HEK293T (cell line): ENCODE measurements around the gene MEIOSIN.
"Not testable (repeated sequence)": the region's sequence is repeated elsewhere in the genome, so short reads cannot be mapped to it uniquely, and the experiment has no call there.

Source experiments
- CTCF ChIA-PET: fragments of 350-600 bp; formaldehyde crosslinking; extraction: SDS; loops from one replicate; lab custom pipeline; 2021; ENCODE audit warnings: antibody characterized with exemption, inconsistent platforms; lab: Yijun Ruan, JAX
- POLR2A ChIA-PET: fragments of 350-600 bp; formaldehyde crosslinking; extraction: SDS; loops from one replicate; lab custom pipeline; 2020; ENCODE audit warnings: antibody characterized with exemption, inconsistent platforms; lab: Yijun Ruan, JAX
- DNase-seq: peaks from one replicate; pipeline ENCODE4 v3.0.0; 2012; ENCODE audit warnings: mixed read lengths; ENCODE audit errors: extremely low spot score
- ARNT ChIP-seq: fragments of 450-650 bp; IDR thresholded peaks from 2 replicates; pipeline ENCODE4 v1.6.1; 2017; ENCODE audit warnings: mild to moderate bottlenecking
- BHLHE40 ChIP-seq: fragments of 450-650 bp; IDR thresholded peaks from 2 replicates; pipeline ENCODE4 v1.6.1; 2016; ENCODE audit warnings: mild to moderate bottlenecking, moderate library complexity, borderline replicate concordance
- CTBP1 ChIP-seq: fragments of 450-650 bp; IDR thresholded peaks from 2 replicates; pipeline ENCODE4 v1.6.1; 2016; ENCODE audit warnings: borderline replicate concordance
- ELF4 ChIP-seq: fragments of 450-650 bp; IDR thresholded peaks from 2 replicates; pipeline ENCODE4 v1.6.1; 2017; ENCODE audit warnings: antibody characterized with exemption
- FOXA1 ChIP-seq: fragments of 450-650 bp; IDR thresholded peaks from 2 replicates; pipeline ENCODE4 v1.6.1; 2016; ENCODE audit warnings: mild to moderate bottlenecking
- FOXK2 ChIP-seq: fragments of 450-650 bp; IDR thresholded peaks from 2 replicates; pipeline ENCODE4 v1.6.1; 2016; ENCODE audit warnings: mild to moderate bottlenecking
- FOXM1 ChIP-seq: fragments of 450-650 bp; IDR thresholded peaks from 2 replicates; pipeline ENCODE4 v1.6.1; 2017; ENCODE audit warnings: mild to moderate bottlenecking, borderline replicate concordance
- HDGF ChIP-seq: fragments of 450-650 bp; IDR thresholded peaks from 2 replicates; pipeline ENCODE4 v1.6.1; 2017; ENCODE audit warnings: antibody characterized with exemption, borderline replicate concordance
- L3MBTL2 ChIP-seq: fragments of 450-650 bp; conservative IDR thresholded peaks from 2 replicates; pipeline ENCODE4 v1.6.1; 2016; ENCODE audit warnings: mild to moderate bottlenecking
- LEF1 ChIP-seq: fragments of 450-650 bp; IDR thresholded peaks from 2 replicates; pipeline ENCODE4 v1.6.1; 2017; ENCODE audit warnings: mild to moderate bottlenecking, borderline replicate concordance
- NFRKB ChIP-seq: fragments of 450-650 bp; IDR thresholded peaks from 2 replicates; pipeline ENCODE4 v1.6.1; 2016; ENCODE audit warnings: mild to moderate bottlenecking, moderate library complexity
- PKNOX1 ChIP-seq: fragments of 450-650 bp; IDR thresholded peaks from 2 replicates; pipeline ENCODE4 v1.6.1; 2016
- SP1 ChIP-seq: fragments of 450-650 bp; IDR thresholded peaks from 2 replicates; pipeline ENCODE4 v1.6.1; 2017
- SUZ12 ChIP-seq: fragments of 450-650 bp; IDR thresholded peaks from 2 replicates; pipeline ENCODE4 v1.6.1; 2016; ENCODE audit warnings: mild to moderate bottlenecking
- TARDBP ChIP-seq: fragments of 450-650 bp; IDR thresholded peaks from 2 replicates; pipeline ENCODE4 v1.6.1; 2016
- ZNF384 ChIP-seq: fragments of 450-650 bp; IDR thresholded peaks from 2 replicates; pipeline ENCODE4 v1.6.1; 2016

MEIOSIN gene

GRCh38 chr19:45739498-45740439 is 6.5 kb downstream of the MEIOSIN start:
- ChIA-PET CTCF (no interaction called here), POLR2A (interaction anchor here (1.5 to 2.2 kb wide), 2 partner anchors 10 to 28 kb away, joined by 4 to 9 read pairs; partner anchors contain the start of gene FBXO46)
- TF ChIP-seq PKNOX1 (no peak), BHLHE40 (no peak), TARDBP (no peak), CTBP1 (no peak), FOXA1 (no peak), HDGF (no peak)
- DNase-seq, result no peak

GRCh38 chr19:45742969-45743368 is 9.7 kb downstream of the MEIOSIN start:
- POLR2A ChIA-PET, result interaction anchor here (0.7 to 1.2 kb wide), 3 partner anchors 8 to 27 kb away, joined by 3 read pairs; partner anchors contain the start of gene SIX5
- DNase-seq, result no peak
- TF ChIP-seq FOXA1 (no peak), ZNF384 (no peak), SP1 (no peak), NFRKB (no peak), ARNT (no peak), ELF4 (no peak), CTBP1 (no peak), SUZ12 (no peak)
- CTCF ChIA-PET, result no interaction called here

GRCh38 chr19:45745606-45746005 is 12.4 kb downstream of the MEIOSIN start:
- ChIA-PET CTCF (no interaction called here), POLR2A (no interaction called here)
- TF ChIP-seq PKNOX1 (no peak), ARNT (no peak), ELF4 (no peak), SP1 (no peak)
- no peak for DNase-seq

- CTCF ChIA-PET, result no interaction called here
- POLR2A ChIA-PET, result no interaction called here
Observed at GRCh38 chr19:45746866-45747265, 13.6 kb downstream of the MEIOSIN start.

GRCh38 chr19:45747513-45747912 is 14.3 kb downstream of the MEIOSIN start:
- POLR2A ChIA-PET, result no interaction called here
- CTCF ChIA-PET, result no interaction called here
- DNase-seq, result no peak
- TF ChIP-seq ARNT (no peak), SP1 (no peak), FOXK2 (no peak), CTBP1 (no peak)

More at GRCh38 chr19:45746866-45747265, 13.6 kb downstream of the MEIOSIN start:
- DNase-seq, result no peak
- TF ChIP-seq NFRKB (no peak), TARDBP (no peak), FOXK2 (no peak), ELF4 (no peak)

- DNase-seq, POLR2A ChIA-PET, CTCF ChIA-PET: not testable (repeated sequence)
Observed at GRCh38 chr19:45751483-45751882, 18.2 kb downstream of the MEIOSIN start.

- CTCF ChIA-PET, result interaction anchor here (0.6 to 1.3 kb wide), 2 partner anchors 15 to 53 kb away, joined by 3 read pairs; no protein-coding TSS in a partner anchor
- no peak for TF ChIP-seq ARNT
- TF ChIP-seq SP1, result no peak
- TF ChIP-seq FOXK2, result no peak
- no peak for TF ChIP-seq SUZ12
- no peak for TF ChIP-seq HDGF
- TF ChIP-seq BHLHE40, result no peak
- no peak for TF ChIP-seq LEF1
- no peak for TF ChIP-seq ELF4
- TF ChIP-seq ZNF384, result no peak
- TF ChIP-seq TARDBP, result no peak
- TF ChIP-seq NFRKB, result no peak
- no peak for TF ChIP-seq FOXA1
- no peak for TF ChIP-seq FOXM1
- POLR2A ChIA-PET, result interaction anchor here (1.4 to 2.1 kb wide), 2 partner anchors 15 to 17 kb away, joined by 5 to 8 read pairs; partner anchors contain the start of gene SIX5
- DNase-seq, result no peak
Observed at GRCh38 chr19:45752639-45753038, 19.4 kb downstream of the MEIOSIN start.

GRCh38 chr19:45753548-45753947 is 20.3 kb downstream of the MEIOSIN start:
- CTCF ChIA-PET, result interaction anchor here (0.8 to 1.3 kb wide), 2 partner anchors 10 to 14 kb away, joined by 3 read pairs; no protein-coding TSS in a partner anchor
- POLR2A ChIA-PET, result interaction anchor here (1.4 to 2.1 kb wide), 2 partner anchors 14 to 16 kb away, joined by 5 to 8 read pairs; partner anchors contain the start of gene SIX5
- no peak for DNase-seq
- TF ChIP-seq FOXA1, result no peak
- TF ChIP-seq L3MBTL2, result no peak
- TF ChIP-seq FOXK2, result no peak
- TF ChIP-seq ZNF384, result no peak
- no peak for TF ChIP-seq PKNOX1
- TF ChIP-seq ARNT, result no peak
- TF ChIP-seq ELF4, result no peak
- no peak for TF ChIP-seq LEF1
